Measurements from ENCODE around the gene AIRE.

DNA sequence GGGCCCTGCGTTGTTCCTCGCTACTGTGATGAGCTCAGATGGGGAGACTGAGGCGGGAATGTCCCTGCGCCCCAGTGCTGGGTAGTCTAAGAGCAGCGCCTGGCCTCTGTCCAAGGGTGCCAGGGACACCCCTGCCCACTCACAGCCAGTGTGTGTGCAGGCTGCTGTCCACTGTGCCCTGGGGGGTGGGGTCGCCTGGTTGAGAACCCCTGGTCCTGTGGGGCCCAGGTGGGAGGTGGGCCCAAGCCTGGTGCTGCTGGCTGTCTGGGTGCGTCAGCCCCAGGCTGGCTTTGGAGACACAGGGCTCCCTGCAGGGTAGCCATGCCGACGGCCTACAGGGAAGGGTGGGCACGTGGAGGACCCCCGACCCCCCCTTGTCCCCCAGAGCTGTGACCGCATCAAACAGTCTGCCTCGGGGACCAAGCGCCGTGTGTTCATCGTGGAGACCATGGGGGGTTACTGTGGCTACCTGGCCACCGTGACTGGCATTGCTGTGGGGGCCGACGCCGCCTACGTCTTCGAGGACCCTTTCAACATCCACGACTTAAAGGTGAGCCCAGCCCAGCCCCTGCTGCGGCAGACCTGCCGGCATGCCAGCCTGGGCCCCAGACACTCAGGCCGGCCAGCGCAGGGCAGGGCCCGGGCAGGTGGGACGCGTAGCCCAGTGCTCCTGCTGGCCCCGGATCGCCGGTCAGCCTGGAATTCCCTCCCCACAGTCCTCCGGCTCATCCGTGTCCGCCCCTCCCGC is 38.6 kb downstream of the AIRE start:
- TF ChIP-seq, protein P1, sequence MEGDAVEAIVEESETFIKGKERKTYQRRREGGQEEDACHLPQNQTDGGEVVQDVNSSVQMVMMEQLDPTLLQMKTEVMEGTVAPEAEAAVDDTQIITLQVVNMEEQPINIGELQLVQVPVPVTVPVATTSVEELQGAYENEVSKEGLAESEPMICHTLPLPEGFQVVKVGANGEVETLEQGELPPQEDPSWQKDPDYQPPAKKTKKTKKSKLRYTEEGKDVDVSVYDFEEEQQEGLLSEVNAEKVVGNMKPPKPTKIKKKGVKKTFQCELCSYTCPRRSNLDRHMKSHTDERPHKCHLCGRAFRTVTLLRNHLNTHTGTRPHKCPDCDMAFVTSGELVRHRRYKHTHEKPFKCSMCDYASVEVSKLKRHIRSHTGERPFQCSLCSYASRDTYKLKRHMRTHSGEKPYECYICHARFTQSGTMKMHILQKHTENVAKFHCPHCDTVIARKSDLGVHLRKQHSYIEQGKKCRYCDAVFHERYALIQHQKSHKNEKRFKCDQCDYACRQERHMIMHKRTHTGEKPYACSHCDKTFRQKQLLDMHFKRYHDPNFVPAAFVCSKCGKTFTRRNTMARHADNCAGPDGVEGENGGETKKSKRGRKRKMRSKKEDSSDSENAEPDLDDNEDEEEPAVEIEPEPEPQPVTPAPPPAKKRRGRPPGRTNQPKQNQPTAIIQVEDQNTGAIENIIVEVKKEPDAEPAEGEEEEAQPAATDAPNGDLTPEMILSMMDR (IDR thresholded peaks at IDR 0.05) = no peak
- no peak for TF ChIP-seq EP300 (IDR thresholded peaks at IDR 0.05)

Data from tibial nerve (tissue), 4 donors.